KMS-11 (cell line): ENCODE results near the gene LGMN.
"Not testable (repeated sequence)": the region's sequence is repeated elsewhere in the genome, so short reads cannot be mapped to it uniquely, and the experiment has no call there.

Experiments used
- H2AFZ ChIP-seq: fragments of 200-600 bp; sonication (generic); 2 replicates; pipeline ENCODE4 v1.6.1; 2016; ENCODE audit warnings: antibody characterized with exemption, mixed run types, low read depth
- H3K27ac ChIP-seq: fragments of 200-600 bp; sonication (generic); 2 replicates; pipeline ENCODE4 v1.6.1; 2016; ENCODE audit warnings: mild to moderate bottlenecking, mixed run types
- H3K27me3 ChIP-seq: fragments of 200-600 bp; sonication (generic); 2 replicates; pipeline ENCODE4 v1.6.1; 2017; ENCODE audit warnings: mild to moderate bottlenecking, low read depth, mixed run types, moderate library complexity; ENCODE audit not compliant: insufficient read depth
- H3K36me3 ChIP-seq: fragments of 200-600 bp; sonication (generic); 2 replicates; pipeline ENCODE4 v1.6.1; 2017; ENCODE audit warnings: mild to moderate bottlenecking, mixed run types; ENCODE audit not compliant: insufficient read depth
- H3K4me1 ChIP-seq: fragments of 200-600 bp; sonication (generic); 2 replicates; pipeline ENCODE4 v1.6.1; 2016; ENCODE audit warnings: mild to moderate bottlenecking, low read depth, mixed run types; ENCODE audit not compliant: poor library complexity, severe bottlenecking
- H3K4me2 ChIP-seq: fragments of 200-600 bp; sonication (generic); 2 replicates; pipeline ENCODE4 v1.7.0; 2016; ENCODE audit warnings: mild to moderate bottlenecking, mixed run types
- H3K4me3 ChIP-seq: fragments of 200-600 bp; sonication (generic); IDR thresholded peaks from 2 replicates; pipeline ENCODE4 v1.6.1; 2017; ENCODE audit warnings: low read depth, low read length, mixed read lengths; ENCODE audit not compliant: insufficient read depth
- H3K79me2 ChIP-seq: fragments of 200-600 bp; sonication (generic); 2 replicates; pipeline ENCODE4 v1.6.1; 2016; ENCODE audit warnings: low read depth, mixed run types; ENCODE audit not compliant: insufficient read depth
- H3K9ac ChIP-seq: fragments of 200-600 bp; sonication (generic); 2 replicates; pipeline ENCODE4 v1.6.1; 2016; ENCODE audit warnings: mild to moderate bottlenecking, mixed run types
- H4K20me1 ChIP-seq: fragments of 200-600 bp; sonication (generic); 2 replicates; pipeline ENCODE4 v1.6.1; 2016; ENCODE audit warnings: mild to moderate bottlenecking, mixed run types; ENCODE audit not compliant: insufficient read depth
- TF ChIP-seq, protein P1 (sequence below): fragments of 200-600 bp; sonication (generic); conservative IDR thresholded peaks from 2 replicates; pipeline ENCODE4 v1.6.1; 2017; ENCODE audit warnings: low read depth, mild to moderate bottlenecking, antibody characterized with exemption, low read length, moderate library complexity, mixed read lengths

The LGMN gene

DNA sequence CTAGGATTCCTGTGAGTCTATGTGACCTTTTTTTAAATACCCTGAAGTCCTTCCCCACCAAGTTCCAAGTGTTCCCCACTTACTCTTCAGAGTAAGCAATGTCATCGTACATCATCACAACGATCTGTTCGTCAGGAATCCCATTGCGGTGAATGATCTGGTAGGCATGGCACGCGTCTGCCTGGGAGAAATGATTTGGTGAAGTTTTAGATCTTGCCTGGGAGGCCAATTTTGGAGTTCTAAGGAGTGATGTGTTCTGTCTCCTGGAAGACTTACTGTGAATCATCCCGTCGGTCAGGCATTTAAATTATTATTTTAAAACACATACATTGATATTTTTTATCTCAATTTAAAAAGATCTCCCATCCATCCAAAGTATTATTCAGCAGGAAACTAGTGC is 29.8 kb downstream of the LGMN start:
- Histone ChIP-seq H3K9ac (no peak overlapping the region), H4K20me1 (no peaks in the 10 kb centered on the region), H3K27me3 (no peaks in the 10 kb centered on the region), H2AFZ (no peak overlapping the region), H3K4me2 (no peak overlapping the region), H3K4me3 (no peak overlapping the region), H3K4me1 (peaks cover 10% of the 10 kb centered on the region), H3K27ac (no peak overlapping the region), H3K36me3 (no peaks in the 10 kb centered on the region), H3K79me2 (no peaks in the 10 kb centered on the region)
- TF ChIP-seq, protein P1, sequence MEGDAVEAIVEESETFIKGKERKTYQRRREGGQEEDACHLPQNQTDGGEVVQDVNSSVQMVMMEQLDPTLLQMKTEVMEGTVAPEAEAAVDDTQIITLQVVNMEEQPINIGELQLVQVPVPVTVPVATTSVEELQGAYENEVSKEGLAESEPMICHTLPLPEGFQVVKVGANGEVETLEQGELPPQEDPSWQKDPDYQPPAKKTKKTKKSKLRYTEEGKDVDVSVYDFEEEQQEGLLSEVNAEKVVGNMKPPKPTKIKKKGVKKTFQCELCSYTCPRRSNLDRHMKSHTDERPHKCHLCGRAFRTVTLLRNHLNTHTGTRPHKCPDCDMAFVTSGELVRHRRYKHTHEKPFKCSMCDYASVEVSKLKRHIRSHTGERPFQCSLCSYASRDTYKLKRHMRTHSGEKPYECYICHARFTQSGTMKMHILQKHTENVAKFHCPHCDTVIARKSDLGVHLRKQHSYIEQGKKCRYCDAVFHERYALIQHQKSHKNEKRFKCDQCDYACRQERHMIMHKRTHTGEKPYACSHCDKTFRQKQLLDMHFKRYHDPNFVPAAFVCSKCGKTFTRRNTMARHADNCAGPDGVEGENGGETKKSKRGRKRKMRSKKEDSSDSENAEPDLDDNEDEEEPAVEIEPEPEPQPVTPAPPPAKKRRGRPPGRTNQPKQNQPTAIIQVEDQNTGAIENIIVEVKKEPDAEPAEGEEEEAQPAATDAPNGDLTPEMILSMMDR: no peak

DNA sequence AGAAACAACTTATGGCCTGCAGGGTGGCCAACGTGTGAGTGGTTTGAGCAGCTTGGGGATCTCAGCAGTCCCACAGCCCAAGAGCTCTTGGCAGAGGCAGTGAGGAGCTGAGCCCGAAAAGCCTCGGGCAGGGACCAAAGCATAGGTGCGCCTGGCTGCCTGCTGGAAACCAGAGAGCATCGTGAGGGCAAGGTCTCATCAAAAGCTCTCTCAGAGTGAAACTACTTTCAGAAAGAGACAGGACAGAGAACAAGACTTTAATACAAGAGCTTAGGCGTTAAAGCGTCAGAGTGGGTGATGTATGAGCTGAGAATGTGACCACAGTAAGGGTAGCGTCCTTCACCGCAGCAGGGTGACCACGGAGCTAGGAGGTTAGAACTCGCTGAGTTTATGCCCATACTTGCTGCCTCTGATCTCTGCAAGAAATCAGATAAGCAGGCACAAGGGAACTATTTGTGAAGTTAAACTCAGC is 30.8 kb downstream of the LGMN start:
- no peak overlapping the region for H2AFZ ChIP-seq
- no peaks in the 10 kb centered on the region for H3K27me3 ChIP-seq
- H3K4me1 ChIP-seq: peaks cover 10% of the 10 kb centered on the region
- TF ChIP-seq, protein P1: no peak
- H3K79me2 ChIP-seq: no peaks in the 10 kb centered on the region
- no peak overlapping the region for H3K27ac ChIP-seq
- H3K4me2 ChIP-seq: no peak overlapping the region
- no peaks in the 10 kb centered on the region for H3K36me3 ChIP-seq
- no peak overlapping the region for H3K9ac ChIP-seq
- H4K20me1 ChIP-seq: no peaks in the 10 kb centered on the region
- no peak overlapping the region for H3K4me3 ChIP-seq

DNA sequence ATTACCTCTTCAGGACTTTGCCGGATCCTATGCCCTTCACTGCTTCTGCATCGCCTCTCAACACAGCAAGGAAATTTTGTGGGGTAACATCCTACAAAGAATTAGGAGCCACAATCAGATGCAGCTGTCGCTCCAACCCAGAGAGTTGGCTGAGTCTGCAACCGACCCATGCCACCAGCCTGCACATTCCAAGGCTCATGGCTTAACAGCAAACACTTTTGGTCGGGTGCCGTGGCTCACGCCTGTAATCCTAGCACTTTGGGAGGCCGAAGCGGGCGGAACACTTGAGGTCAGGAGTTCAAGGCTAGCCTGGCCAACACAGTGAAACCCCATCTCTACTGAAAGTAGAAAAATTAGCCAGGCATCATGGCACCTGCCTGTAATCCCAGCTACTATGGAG is 32.3 kb downstream of the LGMN start:
- H3K36me3 ChIP-seq: no peaks in the 10 kb centered on the region

DNA sequence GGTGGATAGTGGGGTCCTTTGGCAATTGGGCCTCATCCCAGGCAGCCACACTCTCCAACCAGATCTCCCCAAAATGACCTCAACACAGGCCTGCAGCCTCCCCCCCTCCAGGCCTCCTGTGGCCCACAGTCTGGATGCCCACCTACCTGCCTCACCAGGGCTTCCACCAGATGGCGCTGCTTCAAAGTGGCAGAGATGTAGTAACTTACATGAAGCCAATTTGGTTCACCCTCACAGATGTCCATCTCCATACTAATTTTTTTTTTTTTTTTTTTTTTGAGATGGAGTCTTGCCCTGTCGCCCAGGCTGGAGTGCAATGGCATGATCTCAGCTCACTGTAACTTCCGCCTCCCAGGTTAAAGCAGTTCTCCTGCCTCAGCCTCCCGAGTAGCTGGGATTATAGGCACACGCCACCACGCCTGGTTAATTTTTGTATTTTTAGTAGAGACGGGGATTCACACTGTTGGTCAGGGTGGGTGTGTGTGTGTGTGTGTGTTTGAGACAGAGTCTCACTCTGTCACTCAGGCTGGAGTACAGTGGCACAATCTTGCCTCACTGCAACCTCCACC is 33.6 kb downstream of the LGMN start:
- TF ChIP-seq, protein P1: peak; percentile 63
- H3K36me3 ChIP-seq, H3K27ac ChIP-seq, H3K4me2 ChIP-seq, H3K4me1 ChIP-seq, H3K27me3 ChIP-seq, H2AFZ ChIP-seq, H3K79me2 ChIP-seq, H3K9ac ChIP-seq, H4K20me1 ChIP-seq, H3K4me3 ChIP-seq: not testable (repeated sequence)

More for the DNA sequence above, 32.3 kb downstream of the LGMN start:
- Histone ChIP-seq H3K4me1 (peaks cover 10% of the 10 kb centered on the region), H3K4me2 (no peak overlapping the region), H4K20me1 (no peaks in the 10 kb centered on the region), H3K79me2 (no peaks in the 10 kb centered on the region), H3K9ac (no peak overlapping the region), H3K4me3 (no peak overlapping the region), H3K27me3 (no peaks in the 10 kb centered on the region), H3K27ac (no peak overlapping the region), H2AFZ (no peak overlapping the region)
- TF ChIP-seq, protein P1: no peak
